ENCODE data around the gene ZNF628. TPM values are rescaled to one million over a fixed set of nuclear protein-coding genes. Genes with fewer than 3 reads are reported as not detected.
A peak's percentile ranks its signal among the peaks of the same experiment; 100 is the strongest.

The ZNF628 gene
- total RNA-seq, 1 experiment from 2014 or later: 13.0 TPM

- Mint-ChIP-seq H3K36me3 (ENCODE audit: insufficient read depth, unreplicated experiment) (peaks cover 16% of the 10 kb centered on the region), H3K4me3 (ENCODE audit: low read depth, unreplicated experiment) (no peak overlapping the region), H3K27ac (ENCODE audit: unreplicated experiment) (no peak overlapping the region), H3K4me1 (ENCODE audit: low read depth, unreplicated experiment) (no peaks in the 10 kb centered on the region), H3K9me3 (ENCODE audit: low read depth, unreplicated experiment) (no peaks in the 10 kb centered on the region), H3K27me3 (ENCODE audit: unreplicated experiment) (peaks cover 17% of the 10 kb centered on the region)
- no peak for TF ChIP-seq CTCF (IDR thresholded peaks at IDR 0.05; ENCODE audit: unreplicated experiment)
- intact Hi-C loops (cut with micrococcal nuclease; ENCODE audit: unreplicated experiment): no loop called here
- DNase-seq: no peak
- CTCF ChIA-PET: no interaction called here
- BruUV-seq (replicated peaks): no TSS peak
Observed at GRCh38 chr19:55451163-55451964, 25.1 kb upstream of the ZNF628 start.

GRCh38 chr19:55451965-55452748 is 24.3 kb upstream of the ZNF628 start:
- Mint-ChIP-seq H3K4me3 (ENCODE audit: low read depth, unreplicated experiment) (no peak overlapping the region), H3K4me1 (ENCODE audit: low read depth, unreplicated experiment) (no peaks in the 10 kb centered on the region), H3K27ac (ENCODE audit: unreplicated experiment) (no peak overlapping the region), H3K9me3 (ENCODE audit: low read depth, unreplicated experiment) (no peaks in the 10 kb centered on the region), H3K36me3 (ENCODE audit: insufficient read depth, unreplicated experiment) (peaks cover 16% of the 10 kb centered on the region), H3K27me3 (ENCODE audit: unreplicated experiment) (peaks cover 17% of the 10 kb centered on the region)
- CTCF ChIA-PET: no interaction called here
- no TSS peak for BruUV-seq (replicated peaks)
- no peak for DNase-seq
- TF ChIP-seq CTCF (IDR thresholded peaks at IDR 0.05; ENCODE audit: unreplicated experiment): no peak
- intact Hi-C loops (cut with micrococcal nuclease; ENCODE audit: unreplicated experiment): no loop called here

GRCh38 chr19:55452749-55453346 is 23.6 kb upstream of the ZNF628 start:
- Mint-ChIP-seq H3K4me1 (ENCODE audit: low read depth, unreplicated experiment) (no peaks in the 10 kb centered on the region), H3K27ac (ENCODE audit: unreplicated experiment) (peak overlapping the region; percentile 30), H3K9me3 (ENCODE audit: low read depth, unreplicated experiment) (no peaks in the 10 kb centered on the region), H3K36me3 (ENCODE audit: insufficient read depth, unreplicated experiment) (peaks cover 16% of the 10 kb centered on the region), H3K4me3 (ENCODE audit: low read depth, unreplicated experiment) (no peak overlapping the region), H3K27me3 (ENCODE audit: unreplicated experiment) (peaks cover 17% of the 10 kb centered on the region)
- no TSS peak for BruUV-seq (replicated peaks)
- intact Hi-C loops (cut with micrococcal nuclease; ENCODE audit: unreplicated experiment): no loop called here
- no peak for DNase-seq
- TF ChIP-seq CTCF (IDR thresholded peaks at IDR 0.05; ENCODE audit: unreplicated experiment): peak; percentile 44
- CTCF ChIA-PET: interaction anchor here (0.6 kb wide), 1 partner anchor 252 kb away, joined by 3 read pairs; no protein-coding TSS in a partner anchor

- Mint-ChIP-seq H3K27ac (ENCODE audit: unreplicated experiment) (peak overlapping the region; percentile 30), H3K36me3 (ENCODE audit: insufficient read depth, unreplicated experiment) (peaks cover 16% of the 10 kb centered on the region), H3K4me3 (ENCODE audit: low read depth, unreplicated experiment) (no peak overlapping the region), H3K9me3 (ENCODE audit: low read depth, unreplicated experiment) (no peaks in the 10 kb centered on the region), H3K4me1 (ENCODE audit: low read depth, unreplicated experiment) (no peaks in the 10 kb centered on the region), H3K27me3 (ENCODE audit: unreplicated experiment) (peaks cover 17% of the 10 kb centered on the region)
- BruUV-seq (replicated peaks): no TSS peak
- no peak for TF ChIP-seq CTCF (IDR thresholded peaks at IDR 0.05; ENCODE audit: unreplicated experiment)
- no peak for DNase-seq
- intact Hi-C loops (cut with micrococcal nuclease; ENCODE audit: unreplicated experiment): no loop called here
- CTCF ChIA-PET: interaction anchor here (0.6 to 1.1 kb wide), 2 partner anchors 14 to 253 kb away, joined by 3 read pairs; no protein-coding TSS in a partner anchor
Observed at GRCh38 chr19:55453511-55454260, 22.7 kb upstream of the ZNF628 start.

Data from Calu3 (cell line).